Esophagus squamous epithelium (tissue), 4 donors: ENCODE results near the gene KIF6.

Experiments
- POLR2A ChIP-seq, 4 donors: fragments of 450-650 bp; IDR thresholded peaks; one replicate each; pipeline ENCODE4 v1.6.1; 2017; ENCODE audit warnings: antibody characterized with exemption in 4 of 4, mild to moderate bottlenecking in 4 of 4, moderate library complexity in 3 of 4
- TF ChIP-seq, protein P1 (sequence below), 6 experiments: fragments of 450-650 bp in 4 of 6; fragments of 200-600 bp in 2 of 6; sonication (generic) in 2 of 6; IDR thresholded peaks; one replicate each; pipeline ENCODE4 v1.5.1; 2016 to 2019; ENCODE audit warnings: antibody characterized with exemption in 6 of 6, mild to moderate bottlenecking in 4 of 6, moderate library complexity in 4 of 6

DNA sequence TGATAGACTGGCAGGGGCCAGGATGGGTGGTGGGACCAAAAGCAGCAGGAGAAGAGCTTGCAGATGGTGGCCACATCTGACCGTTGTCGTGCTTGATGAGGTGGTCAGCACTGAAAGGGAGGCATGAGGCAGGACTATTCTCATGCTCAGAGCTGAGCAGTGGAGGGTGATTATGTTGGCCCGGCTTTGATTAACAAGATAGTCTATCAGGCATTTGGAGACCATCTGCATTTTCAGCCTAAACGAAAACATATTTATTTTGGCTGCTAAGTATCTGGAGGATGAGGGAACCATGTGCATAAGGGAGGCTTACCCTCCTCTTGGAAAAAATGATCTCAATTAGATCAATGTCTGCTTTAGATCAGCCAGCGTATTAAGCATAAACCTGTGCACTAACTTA is 261.1 kb downstream of the KIF6 start:
- TF ChIP-seq, protein P1, sequence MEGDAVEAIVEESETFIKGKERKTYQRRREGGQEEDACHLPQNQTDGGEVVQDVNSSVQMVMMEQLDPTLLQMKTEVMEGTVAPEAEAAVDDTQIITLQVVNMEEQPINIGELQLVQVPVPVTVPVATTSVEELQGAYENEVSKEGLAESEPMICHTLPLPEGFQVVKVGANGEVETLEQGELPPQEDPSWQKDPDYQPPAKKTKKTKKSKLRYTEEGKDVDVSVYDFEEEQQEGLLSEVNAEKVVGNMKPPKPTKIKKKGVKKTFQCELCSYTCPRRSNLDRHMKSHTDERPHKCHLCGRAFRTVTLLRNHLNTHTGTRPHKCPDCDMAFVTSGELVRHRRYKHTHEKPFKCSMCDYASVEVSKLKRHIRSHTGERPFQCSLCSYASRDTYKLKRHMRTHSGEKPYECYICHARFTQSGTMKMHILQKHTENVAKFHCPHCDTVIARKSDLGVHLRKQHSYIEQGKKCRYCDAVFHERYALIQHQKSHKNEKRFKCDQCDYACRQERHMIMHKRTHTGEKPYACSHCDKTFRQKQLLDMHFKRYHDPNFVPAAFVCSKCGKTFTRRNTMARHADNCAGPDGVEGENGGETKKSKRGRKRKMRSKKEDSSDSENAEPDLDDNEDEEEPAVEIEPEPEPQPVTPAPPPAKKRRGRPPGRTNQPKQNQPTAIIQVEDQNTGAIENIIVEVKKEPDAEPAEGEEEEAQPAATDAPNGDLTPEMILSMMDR (IDR thresholded peaks at IDR 0.05), result no peak
- TF ChIP-seq POLR2A (IDR thresholded peaks at IDR 0.05), result no peak
